OCI-LY1 (cell line): ENCODE results near the gene ITGB4.

Source experiments
- EZH2 ChIP-seq: fragments of 200-600 bp; sonication (generic), shearing (Covaris generic); IDR thresholded peaks from 2 replicates; pipeline ENCODE4 v1.8.0; 2017; ENCODE audit warnings: borderline replicate concordance, mixed run types, mild to moderate bottlenecking, antibody characterized with exemption, low read length, moderate library complexity, mixed read lengths
- TF ChIP-seq, protein P1 (sequence below): fragments of 200-600 bp; sonication (generic), shearing (Covaris generic); IDR thresholded peaks from 2 replicates; pipeline ENCODE4 v1.5.1; 2017; ENCODE audit warnings: mild to moderate bottlenecking, antibody characterized with exemption, low read length, moderate library complexity, mixed read lengths

- TF ChIP-seq, protein P1, sequence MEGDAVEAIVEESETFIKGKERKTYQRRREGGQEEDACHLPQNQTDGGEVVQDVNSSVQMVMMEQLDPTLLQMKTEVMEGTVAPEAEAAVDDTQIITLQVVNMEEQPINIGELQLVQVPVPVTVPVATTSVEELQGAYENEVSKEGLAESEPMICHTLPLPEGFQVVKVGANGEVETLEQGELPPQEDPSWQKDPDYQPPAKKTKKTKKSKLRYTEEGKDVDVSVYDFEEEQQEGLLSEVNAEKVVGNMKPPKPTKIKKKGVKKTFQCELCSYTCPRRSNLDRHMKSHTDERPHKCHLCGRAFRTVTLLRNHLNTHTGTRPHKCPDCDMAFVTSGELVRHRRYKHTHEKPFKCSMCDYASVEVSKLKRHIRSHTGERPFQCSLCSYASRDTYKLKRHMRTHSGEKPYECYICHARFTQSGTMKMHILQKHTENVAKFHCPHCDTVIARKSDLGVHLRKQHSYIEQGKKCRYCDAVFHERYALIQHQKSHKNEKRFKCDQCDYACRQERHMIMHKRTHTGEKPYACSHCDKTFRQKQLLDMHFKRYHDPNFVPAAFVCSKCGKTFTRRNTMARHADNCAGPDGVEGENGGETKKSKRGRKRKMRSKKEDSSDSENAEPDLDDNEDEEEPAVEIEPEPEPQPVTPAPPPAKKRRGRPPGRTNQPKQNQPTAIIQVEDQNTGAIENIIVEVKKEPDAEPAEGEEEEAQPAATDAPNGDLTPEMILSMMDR, result no peak
- no peak for TF ChIP-seq EZH2
Measured at GRCh38 chr17:75701288-75701687, 20.0 kb upstream of the ITGB4 start.
